Progenitor cell of endocrine pancreas (in vitro differentiated cells): ENCODE results near the gene KCNN1. TPM values are rescaled to one million over a fixed set of nuclear protein-coding genes. Genes with fewer than 3 reads are reported as not detected.

ENCODE experiments used
- DNase-seq: peaks from one replicate; pipeline ENCODE4 v3.0.0; 2021; ENCODE audit warnings: low spot score; ENCODE audit not compliant: unreplicated experiment
- H3K27ac Mint-ChIP-seq: 2 replicates; pipeline ENCODE4 v1.8.0; 2021; ENCODE audit warnings: mild to moderate bottlenecking, moderate library complexity, mixed read lengths
- H3K27me3 Mint-ChIP-seq: 2 replicates; pipeline ENCODE4 v1.8.0; 2021; ENCODE audit warnings: mixed read lengths
- H3K36me3 Mint-ChIP-seq: 2 replicates; pipeline ENCODE4 v1.8.0; 2022; ENCODE audit warnings: mixed read lengths; ENCODE audit not compliant: insufficient read depth
- H3K4me1 Mint-ChIP-seq: 2 replicates; pipeline ENCODE4 v1.8.0; 2021; ENCODE audit warnings: low read depth, mixed read lengths
- H3K4me3 Mint-ChIP-seq: 2 replicates; pipeline ENCODE4 v1.8.0; 2021; ENCODE audit warnings: low read depth, mild to moderate bottlenecking, moderate library complexity, mixed read lengths
- H3K9me3 Mint-ChIP-seq: 2 replicates; pipeline ENCODE4 v1.8.0; 2021; ENCODE audit warnings: low read depth, mixed read lengths
- CTCF ChIP-seq: fragments of 200-600 bp; sonication (generic); IDR thresholded peaks from one replicate; pipeline ENCODE4 v1.5.0; 2021; ENCODE audit warnings: antibody characterized with exemption, mild to moderate bottlenecking; ENCODE audit not compliant: unreplicated experiment
- total RNA-seq: library from RNA; stranded (reverse); gene quantifications from 2 replicates; pipeline ENCODE4 v1.2.1, GENCODE V29; 2021

Gene KCNN1
- total RNA-seq, 1 donor from 2014 or later, result 20.3 TPM

GRCh38 chr19:17953316-17953801 is 13.5 kb upstream of the KCNN1 start:
- Mint-ChIP-seq H3K36me3 (peaks cover 3% of the 10 kb centered on the region), H3K4me1 (peaks cover 26% of the 10 kb centered on the region), H3K27ac (no peak overlapping the region), H3K4me3 (peak overlapping the region; percentile 71), H3K9me3 (no peaks in the 10 kb centered on the region), H3K27me3 (peaks cover 18% of the 10 kb centered on the region)
- no peak for TF ChIP-seq CTCF
- DNase-seq, result no peak

- Mint-ChIP-seq H3K4me3 (peak overlapping the region; percentile 40), H3K36me3 (peaks cover 3% of the 10 kb centered on the region)
Observed at GRCh38 chr19:17953869-17954268, 13.0 kb upstream of the KCNN1 start.

GRCh38 chr19:17954401-17954800 is 12.5 kb upstream of the KCNN1 start:
- Mint-ChIP-seq H3K36me3 (peaks cover 3% of the 10 kb centered on the region), H3K9me3 (no peaks in the 10 kb centered on the region), H3K4me3 (no peak overlapping the region), H3K27me3 (peaks cover 18% of the 10 kb centered on the region), H3K27ac (no peak overlapping the region), H3K4me1 (peaks cover 23% of the 10 kb centered on the region)
- TF ChIP-seq CTCF, result no peak
- no peak for DNase-seq

More at GRCh38 chr19:17953869-17954268, 13.0 kb upstream of the KCNN1 start:
- peaks cover 26% of the 10 kb centered on the region for H3K4me1 Mint-ChIP-seq
- peaks cover 18% of the 10 kb centered on the region for H3K27me3 Mint-ChIP-seq
- no peak for DNase-seq
- no peak overlapping the region for H3K27ac Mint-ChIP-seq
- TF ChIP-seq CTCF, result no peak
- no peaks in the 10 kb centered on the region for H3K9me3 Mint-ChIP-seq

- DNase-seq, result no peak
- H3K27ac Mint-ChIP-seq, result peak overlapping the region; percentile 6
- peaks cover 10% of the 10 kb centered on the region for H3K4me1 Mint-ChIP-seq
- H3K27me3 Mint-ChIP-seq, result peaks cover 11% of the 10 kb centered on the region
- no peak for TF ChIP-seq CTCF
- H3K9me3 Mint-ChIP-seq, result no peaks in the 10 kb centered on the region
- no peak overlapping the region for H3K4me3 Mint-ChIP-seq
- peaks cover 3% of the 10 kb centered on the region for H3K36me3 Mint-ChIP-seq
Observed at GRCh38 chr19:17957149-17957849, 9.6 kb upstream of the KCNN1 start.

- Mint-ChIP-seq H3K27me3 (peaks cover 11% of the 10 kb centered on the region), H3K4me3 (no peak overlapping the region), H3K36me3 (peaks cover 3% of the 10 kb centered on the region), H3K4me1 (peaks cover 8% of the 10 kb centered on the region), H3K9me3 (no peaks in the 10 kb centered on the region), H3K27ac (no peak overlapping the region)
- no peak for TF ChIP-seq CTCF
- no peak for DNase-seq
Observed at GRCh38 chr19:17957885-17958284, 9.0 kb upstream of the KCNN1 start.
